Pulmonary artery endothelial cell (primary cell): ENCODE measurements around the gene ZMIZ2. TPM values are rescaled to one million over a fixed set of nuclear protein-coding genes. Genes with fewer than 3 reads are reported as not detected.
"Not testable (repeated sequence)": the region's sequence is repeated elsewhere in the genome, so short reads cannot be mapped to it uniquely, and the experiment has no call there.

Source experiments
- DNase-seq: peaks from one replicate; pipeline ENCODE4 v3.0.0-alpha.2; 2011; ENCODE audit warnings: low read depth, low spot score
- total RNA-seq: library from RNA; depleted of rRNA; stranded (reverse); fragments of >200 nt; gene quantifications from 2 replicates; pipeline ENCODE4 v1.2.3, GENCODE V29; 2014

Gene ZMIZ2
- total RNA-seq, 1 donor from 2014 or later, result 10.9 TPM

DNA sequence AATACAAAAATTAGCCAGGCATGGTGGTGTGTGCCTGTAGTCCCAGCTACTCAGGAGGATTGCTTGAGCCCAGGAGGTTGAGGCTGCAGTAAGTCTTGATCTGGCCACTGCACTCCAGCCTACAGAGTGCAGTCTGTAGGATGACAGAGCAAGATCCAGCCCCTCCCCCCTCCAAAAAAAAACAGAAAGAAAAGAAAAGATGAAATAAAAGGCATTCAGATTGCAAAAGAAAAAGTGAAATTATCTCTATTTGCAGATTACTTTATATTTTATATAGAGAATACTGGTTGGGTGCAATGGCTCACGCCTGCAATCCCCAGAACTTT, 20.7 kb upstream of the ZMIZ2 start:
- no peak for DNase-seq

DNA sequence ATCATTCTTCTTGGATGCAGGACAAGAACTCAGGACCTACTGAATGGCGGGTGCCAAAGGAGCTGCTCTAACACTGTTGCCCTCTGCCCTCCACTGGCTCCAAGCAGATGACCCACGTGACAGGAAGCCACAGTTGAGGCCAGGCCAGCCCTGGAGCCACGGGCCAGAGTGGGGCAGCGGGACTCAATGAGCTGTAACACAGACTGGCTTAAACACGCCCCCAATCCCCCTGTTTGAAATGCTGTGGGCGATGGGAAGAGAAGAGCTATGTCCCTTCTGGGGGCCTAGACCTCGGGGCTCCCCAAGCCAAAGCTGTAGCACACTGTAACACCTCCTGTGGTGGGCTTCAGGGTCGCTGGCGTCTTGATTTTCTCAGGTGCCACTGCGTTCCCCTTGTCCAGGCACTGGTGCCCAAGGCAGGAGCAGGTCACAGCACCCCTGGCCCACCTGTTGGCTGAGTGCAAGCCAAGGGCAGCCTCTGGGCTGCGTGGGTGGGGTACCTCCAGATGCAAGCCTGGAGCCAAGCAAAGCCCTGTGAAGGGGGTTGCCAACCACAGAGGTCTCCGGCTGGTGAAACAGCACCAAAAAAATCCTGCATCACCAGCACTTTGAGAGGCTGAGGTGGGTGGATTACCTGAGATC, 18.6 kb upstream of the ZMIZ2 start:
- no peak for DNase-seq

DNA sequence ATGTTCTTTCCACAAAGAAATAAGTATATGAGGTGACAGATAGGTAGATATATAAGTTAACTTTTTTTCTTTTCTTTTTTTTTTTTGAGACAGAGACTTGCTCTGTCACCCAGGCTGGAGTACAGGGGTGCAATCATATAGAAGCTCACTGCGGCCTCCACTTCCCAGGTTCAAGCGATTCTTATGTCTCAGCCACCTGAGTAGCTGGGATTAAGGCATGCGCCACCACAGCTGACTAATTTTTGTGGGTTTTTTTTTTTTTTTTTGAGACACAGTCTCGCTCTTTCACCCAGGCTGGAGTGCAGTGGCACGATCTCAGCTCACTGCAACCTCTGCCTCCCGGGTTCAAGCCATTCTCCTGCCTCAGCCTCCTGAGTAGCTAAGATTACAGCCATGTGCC, 15.7 kb upstream of the ZMIZ2 start:
- DNase-seq, result not testable (repeated sequence)

DNA sequence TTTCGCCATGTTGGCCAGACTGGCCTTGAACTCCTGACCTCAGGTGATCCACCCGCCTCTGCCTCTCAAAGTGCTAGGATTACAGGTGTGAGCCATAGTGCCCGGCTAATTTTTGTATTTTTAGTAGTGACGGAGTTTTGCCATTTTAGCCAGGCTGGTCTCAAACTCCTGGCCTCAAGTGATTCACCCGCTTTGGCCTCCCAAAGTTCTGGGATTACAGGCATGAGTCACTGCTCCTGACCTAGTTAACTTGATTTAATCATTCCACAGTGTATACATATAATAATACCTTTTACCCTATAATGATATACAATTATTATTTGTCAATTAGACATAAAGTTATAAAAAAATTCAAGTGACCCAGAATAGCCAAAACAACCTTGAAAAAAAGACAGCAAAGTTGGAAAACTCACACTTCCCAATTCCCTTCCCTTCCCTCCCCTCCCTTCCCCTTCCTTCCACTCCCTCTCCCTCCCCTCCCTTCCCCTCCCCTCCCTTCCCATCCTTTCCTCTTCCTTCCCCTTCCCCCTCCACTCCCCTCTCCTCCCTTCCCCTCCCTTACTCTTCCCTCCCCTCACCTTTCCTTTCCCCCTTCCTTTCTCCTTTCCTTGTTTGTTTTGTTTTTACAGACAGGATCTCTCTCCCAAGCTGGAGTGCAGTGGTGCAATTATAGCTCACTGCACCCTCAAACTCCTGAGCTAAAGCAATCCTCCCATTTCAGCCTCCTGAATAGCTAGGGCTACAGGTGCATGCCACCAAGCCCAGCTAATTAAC, 14.8 kb upstream of the ZMIZ2 start:
- no peak for DNase-seq

DNA sequence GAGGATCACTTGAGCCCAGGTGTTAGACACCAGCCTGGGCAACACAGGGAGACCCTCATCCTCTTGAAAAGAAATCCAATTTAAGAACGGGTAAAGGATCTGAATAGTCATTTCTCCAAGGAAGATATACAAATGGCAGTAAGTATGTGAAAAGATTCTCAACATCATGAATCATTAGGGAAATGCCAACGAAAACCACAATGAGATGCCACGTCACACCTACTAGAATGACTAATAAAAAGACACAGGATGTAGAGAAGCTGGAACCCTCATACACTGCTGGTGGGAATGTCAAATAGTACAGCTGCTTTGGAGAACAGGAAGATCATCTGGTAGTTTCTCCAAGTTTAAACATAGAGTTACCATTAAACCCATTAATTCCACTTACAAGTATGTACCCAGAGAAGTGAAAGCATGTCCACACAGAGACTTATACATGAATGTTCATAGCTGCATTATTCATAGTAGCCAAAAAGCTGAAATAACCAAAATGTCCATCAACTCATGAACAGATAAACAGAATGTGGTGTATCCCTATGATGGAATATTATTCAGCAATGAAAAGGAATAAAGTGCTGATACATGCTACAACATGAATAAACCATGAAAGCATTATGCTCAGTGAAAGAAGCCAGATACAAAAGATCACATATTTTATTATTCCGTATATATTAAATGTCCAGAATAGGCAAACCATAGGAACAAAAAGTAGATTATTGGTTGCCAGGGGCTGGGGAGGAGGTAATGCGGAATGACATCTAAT, 13.1 kb upstream of the ZMIZ2 start:
- peak; percentile 84 for DNase-seq

DNA sequence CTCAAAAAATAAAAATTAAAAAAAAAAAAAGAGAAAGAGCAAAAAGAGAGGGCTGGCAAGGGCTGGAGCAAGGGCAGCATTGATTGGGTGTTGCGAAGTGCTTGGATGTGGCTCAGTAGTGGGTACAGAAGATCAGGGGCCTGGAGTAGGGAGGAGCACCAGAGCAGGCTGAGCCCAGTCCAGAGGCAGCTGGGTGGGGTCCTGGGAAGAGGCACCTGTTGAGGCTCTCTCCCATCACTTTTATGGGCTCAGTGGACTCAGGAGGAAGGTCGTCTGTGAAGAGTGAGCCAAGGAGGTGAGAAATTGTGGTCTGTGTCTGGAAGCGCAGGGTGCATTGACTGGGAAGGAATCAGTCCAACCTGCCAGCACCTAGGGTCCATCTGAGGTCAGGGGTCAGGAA, 11.8 kb upstream of the ZMIZ2 start:
- no peak for DNase-seq

DNA sequence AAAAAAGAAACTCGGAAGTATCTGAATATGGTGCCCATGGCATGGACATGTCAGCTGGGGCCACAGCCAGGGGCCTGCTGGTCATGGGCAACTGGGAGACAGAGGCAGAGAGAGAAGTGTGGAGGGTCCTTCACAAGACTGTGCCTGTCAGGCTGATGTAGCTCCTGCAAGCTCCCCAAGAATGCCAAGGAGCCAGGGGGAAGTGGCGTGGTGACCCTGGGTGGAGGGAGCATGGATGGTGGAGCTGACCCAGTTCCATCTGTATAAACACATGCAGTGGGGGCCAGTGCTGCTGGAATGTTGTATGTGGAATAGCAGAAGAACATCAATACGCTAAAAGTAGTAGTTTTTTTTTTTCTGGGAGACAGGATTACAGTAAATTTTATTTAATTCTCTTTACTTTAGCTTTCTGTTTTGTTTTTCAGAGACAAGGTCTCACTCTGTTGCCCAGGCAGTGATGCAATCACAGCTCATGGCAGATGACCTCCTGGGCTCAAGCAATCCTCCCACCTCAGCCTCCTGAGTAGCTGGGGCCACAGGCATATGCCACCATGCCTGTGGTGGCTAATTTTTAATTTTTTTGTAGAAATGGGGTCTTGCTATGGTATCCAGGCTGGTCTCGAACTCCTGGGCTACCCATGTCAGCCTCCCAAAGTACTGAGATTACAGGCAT, 10.5 kb upstream of the ZMIZ2 start:
- no peak for DNase-seq

DNA sequence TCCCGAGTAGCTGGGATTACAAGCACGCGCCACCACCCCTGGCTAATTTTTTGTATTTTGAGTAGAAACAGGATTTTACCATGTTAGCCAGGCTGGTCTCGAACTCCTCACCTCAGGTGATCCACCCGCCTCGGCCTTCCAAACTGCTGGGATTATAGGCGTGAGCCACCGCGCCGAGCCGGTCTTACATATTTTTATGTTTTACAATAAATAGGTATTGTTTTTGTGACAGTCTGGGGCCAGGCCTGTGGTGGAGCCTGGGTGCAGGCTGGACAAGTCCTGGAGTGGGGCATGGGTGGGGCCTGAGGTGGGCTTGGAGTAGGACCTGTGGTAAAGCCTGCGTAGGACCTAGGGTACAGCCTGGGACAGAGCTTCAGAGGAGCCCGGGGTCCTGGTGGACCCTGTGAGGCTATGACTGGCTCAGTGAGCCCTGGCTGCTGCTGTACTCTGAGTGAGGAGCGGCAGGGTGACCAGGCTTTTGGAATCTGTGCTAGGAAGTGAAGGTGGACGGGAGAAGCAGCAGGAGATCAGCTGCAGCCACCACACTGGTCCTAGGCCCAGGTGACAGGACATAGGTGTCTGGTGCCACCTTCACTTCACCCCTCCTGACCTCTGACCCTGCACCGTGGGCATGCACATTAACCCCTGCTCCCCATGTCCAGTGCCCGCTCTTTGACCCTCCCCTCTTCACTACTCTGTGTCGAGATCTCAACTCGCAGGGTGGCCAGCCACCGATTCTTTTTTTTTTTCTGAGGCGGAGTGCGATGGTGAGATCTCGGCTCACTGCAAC, 9.6 kb upstream of the ZMIZ2 start:
- no peak for DNase-seq

DNA sequence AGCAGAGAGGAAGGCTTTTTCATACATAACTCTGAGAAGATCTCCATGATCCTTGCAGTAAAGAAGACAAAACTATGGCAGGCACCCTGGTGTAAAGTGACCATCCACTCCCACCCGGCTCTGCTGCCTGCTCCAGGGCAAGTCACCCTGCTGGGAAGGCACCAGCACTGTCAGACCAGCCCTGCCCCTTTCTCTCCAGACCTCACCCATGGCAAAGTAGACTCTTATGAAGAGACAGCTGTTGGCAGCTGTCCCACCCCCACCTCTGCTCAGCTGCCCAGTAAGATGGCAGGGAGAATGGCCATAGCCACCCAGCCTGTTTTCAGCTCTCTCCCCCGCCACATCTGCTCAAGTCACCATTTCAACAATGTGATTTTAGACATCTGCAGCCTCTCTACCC, 8.6 kb upstream of the ZMIZ2 start:
- no peak for DNase-seq

DNA sequence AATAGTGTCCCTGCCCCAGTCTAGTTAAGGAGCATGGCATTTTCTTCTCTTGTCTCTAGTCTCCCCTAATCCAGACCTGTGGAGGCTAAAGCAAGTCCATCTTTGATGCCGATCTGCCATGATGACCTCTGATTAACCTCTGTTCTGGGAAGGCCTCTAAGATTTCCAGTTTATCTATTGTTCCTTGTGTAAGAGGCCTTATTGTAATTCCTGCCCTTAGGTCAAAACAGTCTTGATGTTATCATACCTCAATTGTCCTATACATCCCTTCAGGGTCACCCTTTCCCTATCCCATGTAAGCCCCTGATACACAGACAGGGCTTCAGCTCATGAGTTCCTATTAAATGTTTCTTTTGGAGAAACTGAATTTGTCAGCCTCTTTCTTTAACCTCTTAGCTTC, 4.9 kb upstream of the ZMIZ2 start:
- DNase-seq, result no peak

DNA sequence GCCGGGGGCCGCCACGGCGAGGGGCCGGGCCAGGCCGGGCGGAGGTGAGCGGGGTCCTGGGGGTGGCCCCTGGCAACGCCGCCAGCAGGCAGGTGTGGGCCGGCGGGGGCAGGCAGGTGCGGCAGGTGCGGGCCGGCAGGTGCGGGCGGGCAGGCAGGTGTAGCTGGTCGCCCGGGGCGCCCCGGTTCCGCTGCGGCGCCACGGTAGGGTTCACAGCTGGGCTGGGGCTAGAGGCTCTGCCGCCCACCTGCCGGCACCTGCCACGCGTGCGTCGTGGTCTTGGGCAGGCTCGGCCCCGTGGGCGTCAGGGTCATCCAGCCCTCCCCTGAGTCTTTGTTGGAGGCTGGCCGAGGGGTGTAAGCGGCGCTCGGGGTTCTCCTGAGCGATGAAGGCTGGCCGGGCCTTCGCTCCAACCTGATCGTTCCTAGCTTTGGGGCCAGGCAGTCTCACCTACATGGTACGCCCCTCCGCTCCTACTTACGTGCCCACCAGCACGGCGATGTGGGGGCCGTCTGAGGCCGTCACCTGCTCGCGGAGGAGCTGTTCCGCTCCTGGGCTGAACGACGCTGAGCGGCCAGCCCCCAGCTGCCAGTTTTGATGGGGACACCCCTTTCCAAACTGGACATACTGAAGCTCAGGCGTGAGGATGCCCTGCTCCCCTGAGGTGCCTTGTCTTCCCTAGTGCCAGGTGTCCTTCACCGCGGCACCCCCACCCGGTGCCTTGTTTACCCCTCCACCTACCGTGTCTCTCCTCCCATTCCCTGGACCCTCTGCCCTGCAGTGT, 493 bp downstream of the ZMIZ2 start:
- DNase-seq, result no peak

DNA sequence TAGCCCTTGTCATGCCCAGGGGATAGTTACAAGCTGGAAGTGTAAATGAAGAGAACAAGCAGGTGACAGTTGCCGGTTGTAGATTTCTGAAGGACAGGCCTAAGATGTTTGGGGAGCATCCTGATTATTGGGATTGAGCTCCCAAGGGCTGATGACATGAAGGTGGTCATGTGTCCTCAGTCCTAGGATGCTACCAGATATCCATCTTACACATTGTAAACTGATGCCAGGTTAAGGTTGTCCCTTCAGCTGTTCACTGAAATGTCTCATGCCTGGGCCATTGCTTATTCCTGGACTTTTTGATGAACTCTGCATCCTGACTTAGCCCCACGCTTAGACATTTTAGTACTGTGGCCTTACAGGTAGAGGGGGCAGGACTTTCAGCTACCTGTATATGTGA, 1.3 kb downstream of the ZMIZ2 start:
- DNase-seq, result no peak

DNA sequence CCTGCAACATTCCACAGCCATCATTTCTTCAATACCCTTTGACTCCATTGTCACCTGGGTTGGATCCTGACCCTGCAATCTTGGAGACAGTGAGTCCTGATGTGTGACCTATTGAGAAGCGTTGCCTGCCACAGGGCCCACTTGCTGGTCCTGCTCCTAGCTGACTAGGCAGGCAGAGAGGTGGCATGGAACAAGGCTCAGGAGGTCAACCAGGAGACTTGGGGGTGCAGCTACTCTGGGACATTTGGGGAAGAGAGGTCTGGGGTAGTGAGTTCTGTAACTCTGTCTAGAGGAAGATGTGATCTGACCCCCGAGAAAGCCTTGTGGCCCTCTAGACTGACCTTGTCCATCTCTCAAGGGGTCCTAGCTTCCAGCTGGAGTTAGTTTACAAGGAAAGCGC, 1.8 kb downstream of the ZMIZ2 start:
- DNase-seq, result no peak

DNA sequence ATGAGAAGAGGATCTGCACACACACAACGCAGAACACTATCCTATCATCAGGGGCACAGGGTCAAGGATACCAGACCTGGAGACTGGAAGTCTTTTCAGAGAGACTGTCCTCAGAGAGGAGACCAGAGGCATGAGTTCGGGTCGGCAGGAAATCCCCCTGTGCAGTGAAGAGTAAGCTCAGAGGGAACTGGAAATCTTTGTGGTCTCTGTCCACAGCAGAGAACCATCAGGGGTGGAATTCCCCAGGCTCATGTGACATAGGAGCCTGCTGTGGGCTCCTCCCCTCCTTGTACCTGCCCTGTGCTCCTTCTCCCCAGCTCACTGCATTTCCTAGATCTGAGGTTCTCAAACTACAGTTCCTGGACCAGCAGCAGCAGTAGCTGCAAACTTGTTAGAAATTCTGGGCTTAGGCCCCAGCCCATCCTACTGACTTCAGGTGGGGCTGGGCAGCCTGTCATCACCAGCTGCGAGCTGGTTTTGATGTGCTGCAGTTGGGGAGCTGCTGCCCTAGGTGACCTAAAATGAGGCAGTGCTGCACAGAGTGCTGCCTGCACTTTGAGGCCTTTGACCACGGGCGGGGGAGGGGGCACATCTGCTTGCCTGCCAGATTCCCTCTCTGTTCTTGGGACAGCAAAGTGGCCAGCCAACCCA, 2.4 kb downstream of the ZMIZ2 start:
- DNase-seq, result no peak

DNA sequence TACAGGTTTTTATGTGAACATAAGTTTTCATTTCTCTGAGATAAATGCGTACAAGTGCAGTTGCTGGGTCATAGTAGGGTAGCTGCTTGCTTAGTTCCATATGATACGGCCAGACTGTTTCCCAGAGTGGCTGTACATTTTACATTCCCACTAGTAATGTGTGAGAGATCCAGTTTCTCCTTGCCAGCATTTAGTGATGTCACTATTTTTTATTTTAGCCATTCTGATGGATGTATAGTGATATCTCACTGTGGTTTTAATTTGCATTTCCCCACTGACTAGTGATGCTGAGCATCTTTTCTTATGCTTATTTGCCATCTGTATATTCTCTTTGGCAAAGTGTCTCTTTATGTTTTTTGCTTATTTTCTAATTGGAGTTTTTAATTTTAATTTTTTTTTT, 4.2 kb downstream of the ZMIZ2 start:
- DNase-seq, result no peak

DNA sequence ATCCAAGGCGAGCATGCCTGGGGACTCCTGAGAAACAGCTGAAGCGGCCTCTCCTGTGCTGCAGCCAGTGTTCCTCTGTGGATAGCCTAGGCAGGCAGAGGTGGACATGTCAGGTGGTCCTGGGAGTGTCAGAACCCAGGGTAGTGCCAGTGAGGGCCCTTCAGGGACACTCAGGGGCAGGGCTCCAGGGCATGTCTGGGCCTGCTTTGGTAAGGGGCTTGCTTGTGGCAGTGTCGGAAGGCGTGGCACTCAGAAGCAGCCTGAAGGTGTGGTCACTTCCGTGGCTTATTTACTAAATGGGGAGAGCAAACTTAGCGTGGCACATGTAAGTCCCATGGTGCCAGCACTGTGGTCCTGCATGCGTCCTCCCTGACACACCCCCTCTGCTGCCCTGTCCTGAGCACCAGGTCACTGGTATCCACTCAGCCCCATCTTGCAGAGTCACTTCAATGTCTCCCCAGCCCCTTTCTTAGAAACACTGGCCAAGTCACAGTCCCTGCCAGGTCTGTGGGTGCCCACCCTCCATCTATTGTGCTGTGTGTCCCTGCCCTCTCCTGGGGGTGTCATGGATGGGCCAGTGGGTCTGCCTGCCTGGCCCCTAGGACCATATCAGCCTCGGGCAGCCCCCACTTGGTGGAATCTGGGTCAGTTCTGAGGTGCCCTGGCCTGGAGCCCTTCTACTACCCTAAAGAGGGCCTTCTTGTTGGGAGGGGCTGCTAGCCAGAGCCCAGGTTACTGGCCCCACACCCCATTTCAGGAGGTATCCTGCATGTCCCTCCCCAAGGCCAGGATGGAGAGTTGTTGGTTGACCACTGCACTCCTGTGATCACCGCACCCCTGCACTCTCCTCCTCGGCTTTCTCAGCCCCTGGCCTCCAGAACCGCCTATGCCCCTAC, 6.4 kb downstream of the ZMIZ2 start:
- no peak for DNase-seq

DNA sequence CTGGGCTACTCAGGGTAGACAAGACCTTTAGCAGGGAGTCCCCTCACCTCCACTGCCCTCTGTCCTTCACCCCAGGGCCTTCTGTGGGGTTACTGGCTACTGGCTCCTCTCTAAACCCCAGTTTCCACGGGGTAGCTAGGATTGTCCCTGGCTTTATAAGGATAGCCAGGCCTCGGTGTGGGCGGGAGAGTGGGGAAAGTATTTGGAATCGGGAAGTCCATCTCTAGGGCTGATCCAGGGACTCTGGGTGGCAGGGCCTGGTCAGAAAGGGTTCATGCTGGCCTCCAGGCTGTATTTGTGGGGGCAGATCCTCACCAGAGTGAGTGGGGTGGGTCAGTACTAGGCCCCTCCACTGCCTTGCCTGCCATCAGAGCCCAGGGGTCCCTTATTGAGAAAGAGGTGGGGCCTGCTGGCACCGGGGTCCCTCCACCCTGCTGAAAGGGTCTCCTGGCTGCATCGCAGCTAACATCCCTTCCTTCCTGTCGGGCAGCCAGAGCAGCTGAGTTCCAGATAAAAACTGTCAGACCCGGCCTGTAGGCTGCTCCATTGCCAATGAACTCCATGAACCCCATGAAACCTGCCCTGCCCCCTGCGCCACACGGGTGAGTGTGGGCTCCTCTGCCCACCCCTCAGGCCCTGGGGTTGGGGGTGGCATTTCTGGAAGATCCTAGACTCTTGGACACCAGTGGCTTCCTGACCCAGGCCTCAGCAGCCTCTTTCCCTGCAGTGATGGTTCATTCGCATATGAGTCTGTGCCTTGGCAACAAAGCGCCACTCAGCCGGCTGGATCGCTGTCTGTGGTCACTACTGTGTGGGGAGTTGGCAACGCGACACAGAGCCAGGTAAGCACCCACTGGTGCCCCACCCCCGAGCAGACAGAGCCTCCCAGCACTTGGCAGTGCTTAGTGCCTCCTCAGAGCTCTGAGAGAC, 7.3 kb downstream of the ZMIZ2 start:
- DNase-seq, result no peak

DNA sequence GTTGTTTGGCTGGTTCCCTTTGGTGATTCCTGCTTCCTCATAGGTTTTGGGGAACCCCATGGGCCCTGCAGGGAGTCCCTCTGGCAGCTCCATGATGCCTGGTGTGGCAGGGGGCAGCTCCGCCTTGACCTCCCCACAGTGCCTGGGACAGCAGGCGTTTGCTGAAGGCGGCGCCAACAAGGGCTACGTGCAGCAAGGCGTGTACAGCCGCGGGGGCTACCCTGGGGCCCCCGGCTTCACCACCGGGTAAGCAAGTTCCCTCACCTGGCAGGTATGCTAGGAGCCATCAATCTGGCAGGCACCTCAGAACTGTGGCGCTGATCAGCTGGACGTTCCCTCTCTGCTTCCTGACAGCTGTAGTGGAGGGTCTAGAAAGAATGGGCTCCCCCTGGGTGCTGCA, 8.3 kb downstream of the ZMIZ2 start:
- DNase-seq, result no peak
